Right atrium auricular region (tissue), 2 donors: ENCODE results near the gene VWA7. TPM values are rescaled to one million over a fixed set of nuclear protein-coding genes. Genes with fewer than 3 reads are reported as not detected.

Experiments used
- DNase-seq: peaks from one replicate; pipeline ENCODE4 v3.0.0-alpha.2; 2019; ENCODE audit warnings: low spot score
- H3K27ac ChIP-seq, 2 donors: fragments of 200-600 bp; sonication (generic); 1 replicate in 1 of 2; 2 replicates in 1 of 2; pipeline ENCODE4 v1.5.1; 2016 to 2019
- H3K27me3 ChIP-seq, 2 donors: fragments of 200-600 bp; sonication (generic); one replicate each; pipeline versions ENCODE4 v1.5.1 to v1.6.0; 2017 to 2019
- H3K36me3 ChIP-seq: fragments of 200-600 bp; sonication (generic); one replicate; pipeline ENCODE4 v1.5.1; 2016
- H3K4me1 ChIP-seq, 2 donors: fragments of 200-600 bp; sonication (generic); one replicate each; pipeline versions ENCODE4 v1.5.1 to v1.6.0; 2017 to 2019
- H3K4me3 ChIP-seq, 2 donors: fragments of 200-600 bp; sonication (generic); 1 replicate in 1 of 2; 2 replicates in 1 of 2; pipeline ENCODE4 v1.5.1; 2017 to 2019; ENCODE audit warnings: mild to moderate bottlenecking in 1 of 2, moderate library complexity in 1 of 2
- H3K9me3 ChIP-seq, 2 donors: fragments of 200-600 bp; sonication (generic); one replicate each; pipeline ENCODE4 v1.5.1; 2019
- CTCF ChIP-seq, 2 donors: fragments of 200-600 bp; sonication (generic); IDR thresholded peaks; one replicate each; pipeline ENCODE4 v1.5.1; 2019; ENCODE audit warnings: antibody characterized with exemption in 2 of 2
- total RNA-seq, 2 donors: library from RNA; depleted of rRNA; stranded (reverse); fragments of >200 nt; gene quantifications; one replicate each; pipeline ENCODE4 v1.1.0, GENCODE V29; 2016

The VWA7 gene
- total RNA-seq, 2 donors from 2014 or later, result 4.1 to 7.5 TPM

GRCh38 chr6:31767096-31767645, 10.0 kb downstream of the VWA7 start:
- Histone ChIP-seq H3K4me1 (peaks cover 0 to 4% of the 10 kb centered on the region in 2 donors), H3K27me3 (no peaks in the 10 kb centered on the region), H3K9me3 (no peaks in the 10 kb centered on the region), H3K36me3 (no peaks in the 10 kb centered on the region), H3K27ac (no peak overlapping the region), H3K4me3 (no peak overlapping the region)
- DNase-seq, result no peak
- TF ChIP-seq CTCF (IDR thresholded peaks at IDR 0.05), result no peak

DNA sequence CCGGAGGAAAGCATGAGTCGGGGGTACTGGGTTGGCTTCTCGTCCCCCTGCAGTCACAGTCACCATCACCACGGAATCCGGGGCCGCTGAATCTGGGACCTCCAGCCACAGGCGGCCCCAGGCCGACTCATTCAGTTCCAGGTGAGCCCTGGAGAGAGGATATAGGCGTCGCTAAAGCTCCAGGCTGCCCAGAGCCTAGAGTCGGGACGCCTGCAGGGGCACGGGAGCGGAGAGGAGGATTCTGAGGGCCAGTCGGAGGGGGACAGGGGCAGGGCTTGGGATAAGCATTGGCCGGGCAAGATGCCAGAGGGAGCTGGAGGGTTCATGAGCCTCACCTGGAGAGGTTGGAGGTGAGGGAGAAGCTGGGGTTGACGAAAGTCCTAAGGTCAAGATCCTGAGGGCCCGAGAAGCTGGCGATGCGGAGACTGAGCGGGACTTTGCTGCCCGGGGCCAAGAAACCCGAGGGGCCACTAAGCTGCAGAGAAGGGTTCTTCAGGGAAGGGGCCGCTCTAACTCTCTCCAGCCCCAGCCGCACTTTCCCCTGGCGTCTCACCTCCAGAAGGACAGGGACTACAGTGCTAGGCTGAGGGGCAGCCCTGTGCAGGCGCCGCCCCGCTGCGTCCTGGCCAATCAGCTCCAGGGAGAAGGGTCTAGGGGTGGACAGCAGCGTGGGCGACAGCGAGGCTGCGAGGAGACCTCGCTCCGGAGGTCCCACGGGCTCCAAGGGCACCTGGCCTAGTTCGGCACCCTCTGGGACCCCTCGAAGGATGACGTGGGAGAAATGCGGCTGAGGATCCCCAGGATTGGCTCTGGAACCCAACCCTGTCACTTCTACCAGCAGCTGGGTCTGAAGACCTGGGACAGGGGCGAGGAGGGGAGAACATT, 11.0 kb downstream of the VWA7 start:
- no peaks in the 10 kb centered on the region for H3K9me3 ChIP-seq
- H3K36me3 ChIP-seq, result no peaks in the 10 kb centered on the region
- peak overlapping the region in 1 of 2 donors; percentile 34 for H3K4me3 ChIP-seq
- H3K4me1 ChIP-seq, result peaks cover 0 to 4% of the 10 kb centered on the region in 2 donors
- no peak for TF ChIP-seq CTCF (IDR thresholded peaks at IDR 0.05)
- no peak for DNase-seq
- H3K27ac ChIP-seq, result no peak overlapping the region
- H3K27me3 ChIP-seq, result no peaks in the 10 kb centered on the region

DNA sequence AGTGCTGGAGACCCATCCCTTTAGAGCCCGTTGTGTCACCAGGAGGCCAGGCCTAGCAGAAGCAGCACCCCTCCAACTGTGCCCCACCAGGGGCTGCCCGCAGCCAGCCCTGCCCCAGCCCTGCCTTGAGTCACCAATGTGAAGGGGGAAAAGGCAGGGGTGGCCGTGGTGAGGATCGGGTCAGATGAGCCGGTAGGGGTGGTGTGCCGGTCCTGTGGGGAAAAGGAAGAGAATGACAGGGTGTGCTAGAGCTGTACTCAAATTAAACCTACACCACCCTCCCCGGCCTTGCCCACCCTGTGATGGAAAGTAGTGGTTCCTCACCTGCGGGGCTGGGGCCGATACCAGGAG, 11.6 kb downstream of the VWA7 start:
- no peak for TF ChIP-seq CTCF (IDR thresholded peaks at IDR 0.05)
- DNase-seq, result no peak
- H3K27ac ChIP-seq, result no peak overlapping the region
- no peaks in the 10 kb centered on the region for H3K27me3 ChIP-seq
- no peak overlapping the region for H3K4me3 ChIP-seq
- no peaks in the 10 kb centered on the region for H3K9me3 ChIP-seq
- H3K4me1 ChIP-seq, result peaks cover 0 to 4% of the 10 kb centered on the region in 2 donors
- no peaks in the 10 kb centered on the region for H3K36me3 ChIP-seq

DNA sequence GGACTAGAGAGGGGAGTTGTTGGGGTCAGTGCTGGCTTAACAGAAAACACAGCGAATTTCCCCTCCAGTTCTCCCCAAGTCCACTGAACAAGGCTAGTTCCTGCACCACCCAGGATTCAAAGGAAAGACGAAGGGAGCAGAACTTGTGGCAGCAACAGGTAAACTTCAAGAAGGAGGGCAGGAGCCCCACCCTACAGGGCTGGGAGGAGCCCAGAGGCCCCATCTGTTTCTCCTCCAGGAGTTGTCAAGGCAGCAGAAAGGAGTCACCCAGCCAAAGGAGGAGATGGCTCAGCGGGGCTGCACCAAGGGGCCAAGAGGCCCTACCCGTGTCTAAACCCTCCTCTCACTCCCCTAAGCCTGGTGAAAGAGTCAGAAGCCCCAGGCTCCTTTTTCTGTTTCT, 12.9 kb downstream of the VWA7 start:
- H3K9me3 ChIP-seq, result no peaks in the 10 kb centered on the region
- H3K27me3 ChIP-seq, result no peaks in the 10 kb centered on the region
- H3K36me3 ChIP-seq, result no peaks in the 10 kb centered on the region
- H3K27ac ChIP-seq, result no peak overlapping the region
- no peak for TF ChIP-seq CTCF (IDR thresholded peaks at IDR 0.05)
- peaks cover 0 to 4% of the 10 kb centered on the region in 2 donors for H3K4me1 ChIP-seq
- no peak overlapping the region for H3K4me3 ChIP-seq
- no peak for DNase-seq

- no peaks in the 10 kb centered on the region for H3K9me3 ChIP-seq
- TF ChIP-seq CTCF (IDR thresholded peaks at IDR 0.05), result no peak
- no peaks in the 10 kb centered on the region for H3K27me3 ChIP-seq
- no peaks in the 10 kb centered on the region for H3K36me3 ChIP-seq
- DNase-seq, result no peak
- no peak overlapping the region for H3K4me3 ChIP-seq
- peaks cover 0 to 4% of the 10 kb centered on the region in 2 donors for H3K4me1 ChIP-seq
- H3K27ac ChIP-seq, result no peak overlapping the region
Measured at GRCh38 chr6:31763619-31763940, 13.5 kb downstream of the VWA7 start.
